ENCODE data around the gene WASHC4. TPM values are rescaled to one million over a fixed set of nuclear protein-coding genes. Genes with fewer than 3 reads are reported as not detected.
A peak's percentile ranks its signal among the peaks of the same experiment; 100 is the strongest.

Gene WASHC4
- polyA plus RNA-seq, 2 of the 4 experiments (the other 2 are of a cell fraction) = 26.5 to 67.6 TPM

DNA sequence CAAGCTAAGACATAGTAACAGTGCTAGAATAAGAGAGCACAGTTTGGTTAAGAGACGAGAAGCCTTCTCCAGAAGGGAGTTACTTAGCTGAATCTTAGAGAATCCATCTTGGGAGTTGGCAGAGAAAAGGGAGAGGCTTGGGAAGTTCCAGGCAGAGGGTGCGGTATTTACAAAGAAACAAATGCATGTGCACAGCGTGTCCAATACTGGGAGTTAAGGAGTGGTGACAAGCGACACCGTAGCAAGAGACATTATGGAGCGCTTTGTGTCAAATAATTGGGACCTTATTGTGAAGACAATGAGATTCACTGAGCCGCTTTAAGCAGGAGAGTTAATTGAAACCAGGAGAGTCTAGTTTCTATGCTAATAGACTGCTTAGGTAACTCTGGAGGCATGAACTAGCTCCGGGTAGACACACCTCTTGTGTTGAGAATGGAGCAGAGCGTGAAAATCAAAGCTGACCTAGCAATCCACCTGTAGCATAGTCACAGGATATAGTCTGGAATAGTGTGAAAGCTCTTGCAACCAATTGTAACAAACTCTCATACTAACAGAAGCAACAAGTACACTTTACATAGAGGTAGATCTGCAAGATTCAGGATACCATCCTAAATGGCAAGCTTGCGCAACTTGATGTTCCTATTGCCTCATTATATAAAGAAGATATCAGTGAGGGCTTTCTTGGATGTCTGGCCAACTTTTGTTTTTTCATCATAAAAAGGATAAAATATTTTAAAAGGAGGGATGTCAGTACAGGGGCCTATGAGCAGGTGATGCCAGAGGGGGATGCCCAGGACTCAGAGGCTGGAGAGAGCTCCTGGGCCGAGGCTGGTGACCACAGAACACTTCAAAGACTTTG is 28.6 kb upstream of the WASHC4 start:
- CTCF ChIA-PET = interaction anchor here (0.6 to 1.1 kb wide), 4 partner anchors 23 to 936 kb away, joined by 3 to 4 read pairs (median 3); no protein-coding TSS in a partner anchor
- Histone ChIP-seq H3K4me1 (peaks cover 6% of the 10 kb centered on the region; the same call in 1 of the 3 replicates), H3K27ac (no peak overlapping the region), H3K4me2 (no peak overlapping the region), H3K9me3 (no peaks in the 10 kb centered on the region), H3K4me3 (no peak overlapping the region)
- ATAC-seq (no peak), FAIRE-seq (no peak), DNase-seq (ENCODE audit: low read depth in 1 of 2, low spot score in 1 of 2) (no peak)
- WGBS (ENCODE audit: missing lambda C conversion rate) = 79% methylated on average over 11 of the region's 11 CpGs
- POLR2A ChIA-PET = no interaction called here
- TF ChIP-seq CEBPB (IDR thresholded peaks at IDR 0.05) (peak; percentile 19 to 39; a peak in 2 of 4 replicates), SMC3 (IDR thresholded peaks at IDR 0.05) (no peak)

GRCh38 chr12:105083031-105083430 is 24.5 kb upstream of the WASHC4 start:
- Histone ChIP-seq H3K4me1 (peaks cover 6% of the 10 kb centered on the region; the same call in 1 of the 3 replicates), H3K4me2 (peak overlapping the region; percentile 88), H3K27ac (peak overlapping the region; percentile 77 to 89), H3K9me3 (peaks cover 3% of the 10 kb centered on the region; the same call in 2 of the 3 replicates), H3K4me3 (peak overlapping the region; percentile 64)
- no peak for TF ChIP-seq FOSL2 (IDR thresholded peaks at IDR 0.05)
- no peak for TF ChIP-seq FOSL2 (CRISPR knock-in tag; IDR thresholded peaks at IDR 0.05)
- TF ChIP-seq, protein P1, sequence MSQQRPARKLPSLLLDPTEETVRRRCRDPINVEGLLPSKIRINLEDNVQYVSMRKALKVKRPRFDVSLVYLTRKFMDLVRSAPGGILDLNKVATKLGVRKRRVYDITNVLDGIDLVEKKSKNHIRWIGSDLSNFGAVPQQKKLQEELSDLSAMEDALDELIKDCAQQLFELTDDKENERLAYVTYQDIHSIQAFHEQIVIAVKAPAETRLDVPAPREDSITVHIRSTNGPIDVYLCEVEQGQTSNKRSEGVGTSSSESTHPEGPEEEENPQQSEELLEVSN (IDR thresholded peaks at IDR 0.05; ENCODE audit: borderline replicate concordance, low read depth) = no peak
- TF ChIP-seq HMGXB4 (CRISPR knock-in tag; IDR thresholded peaks at IDR 0.05; ENCODE audit: borderline replicate concordance) = no peak
- no peak for TF ChIP-seq NR3C1 (IDR thresholded peaks at IDR 0.05)
- ChIA-PET CTCF (interaction anchor here (0.6 to 2.2 kb wide), 6 partner anchors 13 to 1116 kb away, joined by 3 to 7 read pairs (median 4); no protein-coding TSS in a partner anchor), POLR2A (interaction anchor here (2.2 kb wide), 1 partner anchor 25 kb away, joined by 18 read pairs; the partner anchor contains the start of gene WASHC4)
- DNase-seq (ENCODE audit: low read depth in 1 of 2, low spot score in 1 of 2) (no peak), FAIRE-seq (no peak), ATAC-seq (no peak)
- 70% methylated on average over 5 of the region's 5 CpGs for WGBS (ENCODE audit: missing lambda C conversion rate)

DNA sequence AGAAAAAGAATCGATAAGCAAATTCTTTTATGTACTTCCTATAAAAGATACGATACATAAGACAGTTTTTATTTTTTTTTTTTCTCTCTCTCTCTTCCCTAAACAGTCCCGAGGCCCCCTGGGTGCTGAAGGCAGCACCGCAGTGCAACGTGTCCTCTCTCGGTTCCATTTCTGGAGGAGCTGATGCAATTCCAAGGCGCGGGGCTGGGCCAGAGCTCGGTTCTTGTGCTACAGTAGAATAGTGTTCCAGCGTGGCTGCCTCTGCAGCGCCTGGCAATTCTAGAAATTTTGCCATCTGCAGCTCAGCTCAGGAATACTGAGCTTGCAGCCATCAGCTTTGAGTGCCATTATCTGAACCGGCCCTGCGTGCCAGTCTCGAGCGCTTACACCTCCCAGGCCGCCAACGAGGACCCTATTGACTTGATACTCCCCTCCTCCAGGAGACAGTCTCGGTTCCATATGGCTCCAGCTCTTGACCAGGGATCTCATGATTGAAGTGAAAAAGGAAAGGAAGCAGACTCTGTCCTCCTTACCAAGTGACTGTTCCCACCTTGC is 23.9 kb upstream of the WASHC4 start:
- ChIA-PET POLR2A (interaction anchor here (2.2 kb wide), 1 partner anchor 24 kb away, joined by 18 read pairs; the partner anchor contains the start of gene WASHC4), CTCF (interaction anchor here (0.5 to 2.2 kb wide), 6 partner anchors 14 to 211 kb away, joined by 3 to 7 read pairs (median 4); no protein-coding TSS in a partner anchor)
- peaks cover 6% of the 10 kb centered on the region; the same call in 1 of the 3 replicates for H3K4me1 ChIP-seq
- TF ChIP-seq CEBPB (IDR thresholded peaks at IDR 0.05) (0 out of 4 replicates have a peak, but pooled peaks of 1 of the 2 experiments have one; percentile 18), MAX (IDR thresholded peaks at IDR 0.05) (peak; percentile 24; the same call in 1 of the 2 replicates), HOXA7 (CRISPR knock-in tag; IDR thresholded peaks at IDR 0.05) (no peak)
- FAIRE-seq (no peak), DNase-seq (ENCODE audit: low read depth in 1 of 2, low spot score in 1 of 2) (peak; percentile 36 to 58), ATAC-seq (peak; percentile 74 to 75)
- H3K4me3 ChIP-seq = peak overlapping the region; percentile 64
- WGBS (ENCODE audit: missing lambda C conversion rate) = 51% methylated on average over 18 of the region's 18 CpGs
- H3K4me2 ChIP-seq = peak overlapping the region; percentile 88
- H3K27ac ChIP-seq = peak overlapping the region; percentile 77 to 89
- H3K9me3 ChIP-seq = peaks cover 3% of the 10 kb centered on the region; the same call in 2 of the 3 replicates

GRCh38 chr12:105084251-105085250 is 23.0 kb upstream of the WASHC4 start, which contains the start of gene ALDH1L2:
TSS of gene ALDH1L2 (minus strand) at chr12:105084458. CDS start at chr12:105084436, 22 bp downstream.
- peak within 1 kb of the TSS; percentile 77 to 89 for H3K27ac ChIP-seq
- peak within 1 kb of the TSS; percentile 64 for H3K4me3 ChIP-seq
- WGBS (ENCODE audit: missing lambda C conversion rate) = 80% methylated on average over 23 of the region's 75 CpGs
- FAIRE-seq = no peak
- peak; percentile 95 to 99 for ATAC-seq
- peaks cover 3% of the 10 kb centered on the region; the same call in 2 of the 3 replicates for H3K9me3 ChIP-seq
- DNase-seq (ENCODE audit: low read depth in 1 of 2, low spot score in 1 of 2) = peak; percentile 58 to 90
- CTCF ChIA-PET = interaction anchor here (1.0 to 2.2 kb wide), 4 partner anchors 15 to 32 kb away, joined by 3 to 7 read pairs (median 4); partner anchors contain the start of gene WASHC4
- H3K4me1 ChIP-seq = 0 out of 3 replicates have a peak, but pooled peaks cover 6% of the 10 kb centered on the region
- peak within 1 kb of the TSS; percentile 88 for H3K4me2 ChIP-seq
- POLR2A ChIA-PET = interaction anchor here (2.2 kb wide), 1 partner anchor 23 kb away, joined by 18 read pairs; the partner anchor contains the start of gene WASHC4
- TF ChIP-seq ZFP36 (IDR thresholded peaks at IDR 0.05; ENCODE audit: borderline replicate concordance, partially characterized antibody) (no peak), ZNF302 (CRISPR knock-in tag; IDR thresholded peaks at IDR 0.05) (no peak), MAX (IDR thresholded peaks at IDR 0.05) (peak; percentile 40), NPAS2 (CRISPR knock-in tag; IDR thresholded peaks at IDR 0.05; ENCODE audit: borderline replicate concordance) (no peak), FOSB (CRISPR knock-in tag; IDR thresholded peaks at IDR 0.05) (no peak), CEBPB (IDR thresholded peaks at IDR 0.05) (no peak), BHLHE40 (IDR thresholded peaks at IDR 0.05; ENCODE audit: low read depth, low read length) (no peak), JUN (IDR thresholded peaks at IDR 0.05) (peak in 1 of 2 experiments; percentile 36; a peak in 1 of 5 replicates), SMC3 (IDR thresholded peaks at IDR 0.05) (no peak)
- TF ChIP-seq, protein P2, sequence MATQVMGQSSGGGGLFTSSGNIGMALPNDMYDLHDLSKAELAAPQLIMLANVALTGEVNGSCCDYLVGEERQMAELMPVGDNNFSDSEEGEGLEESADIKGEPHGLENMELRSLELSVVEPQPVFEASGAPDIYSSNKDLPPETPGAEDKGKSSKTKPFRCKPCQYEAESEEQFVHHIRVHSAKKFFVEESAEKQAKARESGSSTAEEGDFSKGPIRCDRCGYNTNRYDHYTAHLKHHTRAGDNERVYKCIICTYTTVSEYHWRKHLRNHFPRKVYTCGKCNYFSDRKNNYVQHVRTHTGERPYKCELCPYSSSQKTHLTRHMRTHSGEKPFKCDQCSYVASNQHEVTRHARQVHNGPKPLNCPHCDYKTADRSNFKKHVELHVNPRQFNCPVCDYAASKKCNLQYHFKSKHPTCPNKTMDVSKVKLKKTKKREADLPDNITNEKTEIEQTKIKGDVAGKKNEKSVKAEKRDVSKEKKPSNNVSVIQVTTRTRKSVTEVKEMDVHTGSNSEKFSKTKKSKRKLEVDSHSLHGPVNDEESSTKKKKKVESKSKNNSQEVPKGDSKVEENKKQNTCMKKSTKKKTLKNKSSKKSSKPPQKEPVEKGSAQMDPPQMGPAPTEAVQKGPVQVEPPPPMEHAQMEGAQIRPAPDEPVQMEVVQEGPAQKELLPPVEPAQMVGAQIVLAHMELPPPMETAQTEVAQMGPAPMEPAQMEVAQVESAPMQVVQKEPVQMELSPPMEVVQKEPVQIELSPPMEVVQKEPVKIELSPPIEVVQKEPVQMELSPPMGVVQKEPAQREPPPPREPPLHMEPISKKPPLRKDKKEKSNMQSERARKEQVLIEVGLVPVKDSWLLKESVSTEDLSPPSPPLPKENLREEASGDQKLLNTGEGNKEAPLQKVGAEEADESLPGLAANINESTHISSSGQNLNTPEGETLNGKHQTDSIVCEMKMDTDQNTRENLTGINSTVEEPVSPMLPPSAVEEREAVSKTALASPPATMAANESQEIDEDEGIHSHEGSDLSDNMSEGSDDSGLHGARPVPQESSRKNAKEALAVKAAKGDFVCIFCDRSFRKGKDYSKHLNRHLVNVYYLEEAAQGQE (IDR thresholded peaks at IDR 0.05) = no peak
